ACHN (cell line): ENCODE results near the gene PIK3C3.
"Not testable (repeated sequence)": the region's sequence is repeated elsewhere in the genome, so short reads cannot be mapped to it uniquely, and the experiment has no call there.

Source experiments
- DNase-seq: peaks from one replicate; pipeline ENCODE4 v3.0.0-alpha.2; 2015
- in situ Hi-C: cut with HindIII; loops from 2 replicates; pipeline ENCODE4 v1.10.0; 2017; ENCODE audit warnings: low sequenced_read_pairs, low pct_ligation_motif_present, low pct_unique_long_range_greater_than_20kb

The PIK3C3 gene

DNA sequence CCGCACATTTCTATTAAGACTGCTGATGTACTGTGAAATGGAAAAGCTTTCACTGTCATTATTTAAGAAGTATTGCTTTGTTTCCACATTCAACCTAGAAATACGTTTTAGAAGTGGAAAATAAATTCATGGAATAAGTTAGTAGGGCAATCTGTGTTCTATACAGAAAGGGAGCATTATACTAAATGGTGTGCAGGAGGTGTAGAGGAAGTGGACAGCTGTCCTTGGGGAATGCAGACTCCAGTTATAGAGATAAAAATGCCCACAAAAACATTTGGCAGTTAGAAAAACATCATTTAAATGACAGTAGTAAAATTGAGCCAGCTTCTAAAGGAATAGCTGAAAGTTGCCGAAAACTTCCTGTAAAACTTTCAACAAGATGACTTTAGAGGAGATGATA, 46.8 kb downstream of the PIK3C3 start:
- no peak for DNase-seq
- in situ Hi-C loops: no loop called here

DNA sequence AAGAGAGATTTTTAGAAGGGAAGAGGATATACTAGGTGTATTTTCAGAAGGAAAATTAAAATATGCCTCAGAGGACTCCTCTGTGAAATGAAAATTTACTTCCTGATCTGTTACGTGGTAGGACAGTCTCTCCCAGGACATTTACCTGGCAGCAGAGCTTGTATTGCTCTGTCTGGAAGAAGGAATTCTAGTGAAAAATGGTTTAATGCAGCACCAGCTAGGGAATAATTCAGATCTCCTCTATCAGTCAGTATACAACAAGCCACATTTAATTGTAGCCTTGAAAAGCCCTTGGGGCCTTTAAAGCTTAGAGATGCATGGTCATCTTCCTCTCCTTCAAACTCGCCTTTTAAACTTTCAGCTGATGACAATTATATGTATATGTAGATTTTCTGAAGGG, 49.6 kb downstream of the PIK3C3 start:
- in situ Hi-C loops: no loop called here
- no peak for DNase-seq

DNA sequence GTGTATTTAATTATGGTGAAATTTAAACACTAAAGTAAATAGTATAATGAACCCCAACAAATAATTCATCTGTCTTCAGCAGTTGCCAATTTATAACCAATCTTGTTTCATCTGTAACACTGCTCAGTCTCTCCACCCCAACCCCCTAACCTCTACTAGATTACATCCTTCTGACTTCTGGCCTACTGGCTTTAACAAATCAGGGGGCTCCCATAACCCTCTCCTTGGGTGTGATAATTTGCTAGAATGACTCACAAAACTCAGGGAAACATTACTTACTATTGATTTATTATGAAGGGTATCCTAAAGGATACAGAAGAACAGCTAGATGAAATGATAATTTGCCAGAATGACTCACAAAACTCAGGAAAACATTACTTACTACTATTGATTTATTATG, 50.7 kb downstream of the PIK3C3 start:
- DNase-seq: no peak
- in situ Hi-C loops: no loop called here

DNA sequence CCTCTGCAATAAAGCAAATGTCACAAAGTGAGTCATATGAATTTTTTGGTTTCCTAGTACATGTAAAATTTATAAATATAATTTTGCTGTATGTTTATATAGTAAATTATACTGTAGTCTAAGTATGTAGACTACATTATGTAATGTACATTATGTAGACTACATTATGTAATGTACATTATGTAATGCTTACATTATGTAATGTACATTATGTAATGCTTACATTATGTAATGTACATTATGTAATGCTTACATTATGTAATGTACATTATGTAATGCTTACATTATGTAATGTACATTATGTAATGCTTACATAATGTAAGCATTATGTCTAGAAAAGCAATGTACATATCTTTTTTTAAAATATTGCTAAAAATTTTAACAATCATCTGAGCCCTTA, 54.4 kb downstream of the PIK3C3 start:
- DNase-seq, in situ Hi-C loops: not testable (repeated sequence)

DNA sequence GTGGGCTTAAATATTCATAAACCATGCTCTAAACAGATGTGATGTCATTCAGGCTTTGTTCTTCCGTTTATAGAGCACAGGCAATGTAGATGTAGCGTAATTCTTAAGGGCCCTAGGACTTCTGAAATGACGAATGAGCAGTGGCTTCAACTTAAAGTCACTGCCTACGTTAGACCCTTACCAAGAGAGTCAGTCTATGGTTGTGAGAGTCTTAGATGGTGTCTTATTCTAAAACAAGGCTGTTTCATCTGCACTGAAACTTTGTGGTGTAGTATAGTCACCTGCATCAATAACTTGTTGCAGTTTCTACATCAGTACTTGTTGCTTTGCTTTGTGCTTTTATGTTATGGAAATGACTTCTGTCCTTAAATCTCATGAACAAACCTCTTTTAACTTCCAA, 56.0 kb downstream of the PIK3C3 start:
- DNase-seq: no peak
- in situ Hi-C loops: no loop called here

DNA sequence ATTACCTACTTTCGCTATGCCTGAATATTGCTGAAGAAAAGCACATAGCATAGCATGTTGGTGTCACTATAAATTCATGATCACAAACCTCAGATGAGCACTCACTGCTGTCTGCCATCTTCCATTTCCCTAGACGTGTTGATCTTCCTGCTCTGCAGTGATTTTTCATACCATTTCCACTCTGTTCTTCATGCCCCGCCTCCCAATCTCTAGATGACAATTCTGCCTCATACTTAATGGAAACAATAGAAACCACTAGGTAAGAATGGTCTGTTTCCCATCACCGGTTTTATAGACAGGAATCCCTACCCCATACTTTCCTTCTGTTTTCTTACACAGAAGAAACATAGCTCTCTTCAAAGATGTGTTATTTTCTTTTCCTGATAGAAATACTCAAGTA, 63.8 kb downstream of the PIK3C3 start:
- DNase-seq: no peak
- in situ Hi-C loops: no loop called here

DNA sequence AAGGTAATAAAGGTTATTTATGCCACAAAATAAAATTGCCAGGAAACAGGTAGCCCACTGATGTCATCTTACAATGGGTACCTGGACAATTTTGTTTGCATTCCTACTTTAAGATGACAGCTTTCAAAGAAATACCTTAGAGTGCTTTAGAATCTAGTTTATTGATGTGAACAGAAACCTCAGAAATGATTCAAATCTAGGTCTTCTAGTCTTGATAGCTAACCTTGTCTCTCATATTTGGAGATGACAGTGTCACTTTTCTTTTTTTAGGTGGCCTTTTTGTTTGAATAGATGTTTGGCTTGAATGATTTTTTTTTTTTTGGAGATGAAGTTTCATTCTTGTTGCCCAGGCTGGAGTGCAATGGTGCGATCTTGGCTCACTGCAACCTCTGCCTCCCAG, 69.1 kb downstream of the PIK3C3 start:
- in situ Hi-C loops: no loop called here
- DNase-seq: no peak

DNA sequence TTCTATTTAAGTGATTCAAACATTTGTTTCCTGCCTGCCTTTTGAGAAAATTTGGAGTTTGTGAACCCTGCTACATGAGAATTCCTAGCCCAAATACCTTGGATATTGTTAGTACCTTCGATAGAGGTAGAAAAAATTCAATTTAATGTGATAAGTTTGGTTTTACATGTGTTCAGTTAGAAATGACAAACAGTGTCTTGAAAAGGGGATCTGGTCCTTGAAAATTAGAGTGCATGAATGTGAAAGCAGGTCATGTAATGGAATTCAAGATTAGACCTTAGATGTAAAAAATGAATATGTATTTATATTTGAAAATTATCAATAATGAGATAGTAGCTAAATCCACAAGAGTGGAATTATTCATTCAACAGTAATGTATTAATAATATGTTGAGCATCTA, 70.5 kb downstream of the PIK3C3 start:
- in situ Hi-C loops: no loop called here

DNA sequence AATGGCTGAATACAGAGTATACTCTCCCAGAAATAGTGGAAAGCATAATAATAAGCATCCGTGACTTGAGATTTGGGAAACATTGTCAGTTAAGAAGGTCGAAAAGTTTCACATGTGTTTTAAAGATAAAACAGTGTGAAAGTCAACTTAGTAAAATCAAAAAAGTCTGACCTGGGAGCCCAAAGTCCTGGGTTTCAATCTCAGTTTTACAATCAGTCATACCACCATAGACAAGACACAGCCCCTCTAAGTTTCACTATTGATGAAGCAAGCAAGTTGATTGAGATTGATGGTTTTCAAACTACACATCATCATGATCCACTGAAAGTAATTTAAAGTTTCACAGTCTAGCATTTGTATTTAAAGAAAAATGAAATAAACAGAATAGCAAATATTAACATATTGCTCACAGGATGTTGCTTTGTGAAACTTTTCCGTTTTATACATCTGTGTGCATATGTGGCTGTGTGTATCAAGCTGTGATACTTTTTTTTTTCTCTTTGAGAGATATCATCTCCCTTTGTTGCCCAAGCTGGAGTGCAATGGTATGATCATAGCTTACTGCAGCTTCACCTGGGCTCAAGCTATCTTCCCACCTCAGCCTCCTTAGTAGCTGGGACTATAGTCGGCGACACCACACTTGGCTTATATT, 71.1 kb downstream of the PIK3C3 start:
- in situ Hi-C loops: no loop called here

More for the DNA sequence above, 70.5 kb downstream of the PIK3C3 start:
- DNase-seq: no peak

DNA sequence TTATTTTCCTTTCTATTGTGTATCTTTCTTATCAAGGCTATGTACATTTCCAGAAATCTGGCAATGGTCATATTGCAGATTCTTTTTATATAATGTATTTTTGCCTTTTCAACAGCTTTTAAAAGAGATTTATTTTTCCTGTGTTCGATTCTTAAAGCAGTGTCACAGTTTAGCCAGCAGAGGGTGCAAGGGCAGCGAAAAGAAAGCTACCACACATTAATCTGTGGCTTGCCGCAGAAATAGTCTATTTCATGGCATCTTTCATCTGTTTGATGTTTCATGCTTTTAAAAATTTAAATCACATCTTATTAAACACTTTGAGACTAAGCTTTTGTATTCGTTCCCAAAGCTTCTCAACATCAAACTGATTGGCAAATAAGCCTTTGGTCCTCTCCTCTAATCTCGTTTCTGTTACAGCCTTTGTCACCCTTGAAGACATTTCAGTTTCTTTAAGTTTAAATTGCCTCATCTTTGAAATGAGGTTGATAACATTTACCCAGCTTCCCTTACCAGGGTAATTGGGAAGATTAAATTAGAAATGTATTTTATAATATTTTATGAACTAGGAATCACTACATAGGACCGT, 73.3 kb downstream of the PIK3C3 start:
- DNase-seq: peak; percentile 41

More for the DNA sequence above, 71.1 kb downstream of the PIK3C3 start:
- no peak for DNase-seq

DNA sequence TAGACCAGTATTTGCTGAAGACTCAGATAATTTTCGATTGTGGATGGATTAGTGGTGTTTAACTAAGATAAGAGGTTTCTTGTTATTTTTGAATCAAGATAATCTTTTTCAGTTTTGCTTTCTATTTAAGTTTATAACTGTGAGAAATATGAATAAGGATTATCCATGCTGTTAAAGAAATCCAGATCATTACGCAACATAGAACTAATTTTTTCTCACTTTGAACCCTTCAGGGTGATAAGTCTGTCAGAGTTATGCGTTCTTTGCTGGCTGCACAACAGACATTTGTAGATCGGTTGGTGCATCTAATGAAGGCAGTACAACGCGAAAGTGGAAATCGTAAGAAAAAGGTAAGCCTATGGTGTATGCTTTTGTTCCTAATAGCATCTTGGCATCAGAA, 74.1 kb downstream of the PIK3C3 start:
- no peak for DNase-seq
- in situ Hi-C loops: no loop called here

More for the DNA sequence above, 73.3 kb downstream of the PIK3C3 start:
- in situ Hi-C loops: no loop called here

DNA sequence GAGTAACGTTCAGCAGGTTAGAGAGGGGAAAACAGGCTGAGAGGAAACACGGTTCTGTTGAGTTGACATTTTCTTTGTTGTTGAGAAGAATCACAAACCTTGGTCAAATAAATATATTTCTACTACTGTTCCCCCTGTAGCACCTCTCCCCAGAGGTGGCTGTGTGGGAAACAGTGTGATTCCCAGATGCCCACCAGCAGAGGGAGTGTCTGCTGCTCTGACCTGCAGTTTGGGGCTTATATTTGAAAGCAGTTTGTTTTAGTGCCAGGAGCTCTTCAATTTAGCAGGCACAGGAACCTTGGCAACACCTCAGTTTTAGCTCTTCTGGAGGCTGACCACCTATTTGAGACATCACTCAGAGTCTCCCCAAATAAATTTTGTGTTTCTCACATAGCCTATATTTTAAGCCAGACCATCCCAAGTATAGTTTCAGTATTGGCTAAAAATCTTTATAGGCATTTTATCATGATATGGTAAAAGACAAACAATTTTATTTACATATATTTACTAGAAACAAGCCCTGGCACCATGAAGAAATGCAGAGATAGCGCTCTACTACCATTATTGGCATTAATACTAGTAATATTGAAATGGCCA, 75.7 kb downstream of the PIK3C3 start:
- in situ Hi-C loops: no loop called here
- DNase-seq: peak; percentile 47

DNA sequence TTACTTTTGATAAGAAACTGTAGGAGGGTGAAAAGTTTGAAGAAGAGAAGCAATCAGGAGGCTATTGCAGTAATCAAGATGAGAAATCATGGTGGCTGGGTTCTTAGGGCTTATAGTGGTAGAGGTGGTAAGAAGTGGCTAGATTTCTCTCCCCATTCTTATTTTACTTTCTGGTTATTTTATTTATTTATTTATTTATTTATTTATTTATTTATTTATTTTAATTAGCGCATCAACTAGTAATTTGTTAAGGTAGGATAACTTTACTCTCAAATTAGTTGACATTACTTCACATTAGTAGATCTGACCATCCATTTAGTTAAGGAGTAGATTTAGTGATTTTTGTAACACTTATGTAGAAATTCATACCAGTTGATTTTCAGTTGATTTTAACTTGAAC, 77.4 kb downstream of the PIK3C3 start:
- in situ Hi-C loops: no loop called here
- DNase-seq: no peak

DNA sequence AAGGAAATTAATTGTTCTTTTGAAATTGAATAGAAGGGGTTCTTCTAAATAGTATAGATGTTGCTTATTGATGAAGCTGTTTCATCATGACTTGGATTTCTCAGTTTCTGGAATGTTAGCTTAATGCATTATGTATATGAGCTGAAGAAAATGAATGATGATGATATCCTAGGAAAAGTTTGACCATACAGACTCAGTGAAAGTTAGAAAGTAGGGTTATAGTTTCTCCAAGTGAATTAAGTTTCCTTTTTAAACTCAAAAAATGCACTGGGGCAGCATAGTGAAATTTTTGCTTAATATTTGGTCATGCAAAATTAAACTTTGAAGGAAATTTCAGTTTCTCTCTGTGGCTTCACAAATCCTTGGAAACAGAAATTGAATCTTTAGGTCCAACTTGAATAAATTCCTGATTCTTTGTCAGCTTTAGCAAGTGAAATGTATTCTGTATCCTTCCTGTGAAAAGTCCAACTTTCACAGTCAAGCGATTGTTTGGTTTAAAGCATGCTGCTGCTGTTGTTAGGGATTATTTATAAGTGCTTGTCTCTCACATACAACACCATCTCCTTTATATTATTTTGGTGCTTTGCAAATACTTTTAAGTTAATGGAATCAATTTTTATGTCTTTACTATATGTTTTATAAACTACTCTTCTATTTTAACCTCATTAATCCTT, 78.2 kb downstream of the PIK3C3 start:
- DNase-seq: no peak
- in situ Hi-C loops: no loop called here

DNA sequence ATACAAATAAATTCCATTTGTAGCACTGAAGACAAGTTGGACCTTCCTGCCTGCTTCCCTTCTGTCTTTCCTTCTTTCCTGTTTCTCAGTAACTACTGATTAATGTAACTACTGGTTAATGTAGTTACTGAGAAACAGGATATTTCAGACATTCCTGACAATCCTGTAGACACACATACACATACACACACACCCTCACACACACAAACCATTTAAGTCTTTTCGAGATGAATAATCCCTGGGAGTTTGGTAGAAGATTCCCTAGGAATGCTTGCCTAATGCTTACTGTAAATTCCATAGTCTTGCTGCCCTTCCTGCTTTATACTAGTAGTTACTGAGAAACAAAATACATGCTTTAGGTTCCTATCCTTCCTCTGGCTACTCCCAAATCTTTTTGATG, 83.9 kb downstream of the PIK3C3 start:
- peak; percentile 93 for DNase-seq
- in situ Hi-C loops: no loop called here

DNA sequence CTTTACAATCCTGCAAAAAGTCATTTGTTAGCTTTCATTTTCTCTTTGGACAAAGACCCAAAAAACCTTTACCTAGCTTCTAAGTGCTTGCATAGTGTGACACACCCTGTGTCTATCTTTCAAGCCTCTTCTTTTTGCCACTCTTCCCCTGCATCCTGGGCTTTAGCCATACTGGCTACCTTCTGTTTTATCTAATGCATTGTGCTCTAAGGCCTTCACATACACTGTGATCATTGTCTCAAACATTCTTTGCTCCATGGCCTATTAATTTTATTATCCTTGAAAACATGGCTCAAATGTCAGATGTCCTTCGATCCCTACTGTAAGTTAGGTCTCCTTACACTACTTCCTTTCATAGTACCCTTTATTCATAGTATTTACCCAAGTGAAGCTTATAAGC, 84.4 kb downstream of the PIK3C3 start:
- DNase-seq: no peak
- in situ Hi-C loops: no loop called here

DNA sequence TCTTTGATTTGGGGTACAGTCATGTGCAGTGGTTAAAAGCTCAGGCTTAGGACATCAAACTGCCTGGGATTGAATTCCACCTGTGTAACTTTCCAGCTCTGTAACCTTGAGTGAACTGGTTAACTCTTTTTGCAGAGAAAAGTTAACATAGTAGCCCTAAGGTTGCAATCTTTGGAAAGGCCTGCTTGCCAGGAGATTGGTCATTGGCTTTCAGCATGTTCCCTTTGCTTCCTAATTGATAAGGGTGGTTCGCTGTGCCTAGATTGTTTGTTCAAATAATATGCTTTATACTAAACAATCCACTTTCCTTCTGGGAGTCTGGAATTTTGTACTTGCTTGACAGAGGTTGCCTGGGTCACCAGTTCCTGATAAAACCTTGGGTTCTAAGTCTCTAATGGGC, 86.8 kb downstream of the PIK3C3 start:
- no peak for DNase-seq
- in situ Hi-C loops: no loop called here

DNA sequence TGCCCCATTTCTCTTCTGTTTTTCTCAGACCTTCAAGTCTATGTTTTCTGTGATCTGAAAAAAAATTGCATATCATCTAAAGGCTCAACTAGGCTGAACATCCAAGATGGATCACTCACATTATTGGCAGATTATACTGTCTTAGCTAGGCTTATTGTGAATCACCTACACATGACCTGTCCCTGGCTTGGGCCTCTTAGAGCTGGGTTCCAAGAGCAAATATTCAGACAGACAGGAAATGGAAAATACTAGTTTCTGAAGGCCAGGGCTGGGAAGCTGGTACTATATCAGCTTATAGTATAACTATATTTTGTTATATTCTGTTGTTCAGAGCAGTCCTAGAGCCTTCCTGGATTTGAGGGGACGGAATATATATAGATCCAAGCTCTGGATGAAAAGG, 90.3 kb downstream of the PIK3C3 start:
- in situ Hi-C loops: no loop called here
- DNase-seq: no peak

DNA sequence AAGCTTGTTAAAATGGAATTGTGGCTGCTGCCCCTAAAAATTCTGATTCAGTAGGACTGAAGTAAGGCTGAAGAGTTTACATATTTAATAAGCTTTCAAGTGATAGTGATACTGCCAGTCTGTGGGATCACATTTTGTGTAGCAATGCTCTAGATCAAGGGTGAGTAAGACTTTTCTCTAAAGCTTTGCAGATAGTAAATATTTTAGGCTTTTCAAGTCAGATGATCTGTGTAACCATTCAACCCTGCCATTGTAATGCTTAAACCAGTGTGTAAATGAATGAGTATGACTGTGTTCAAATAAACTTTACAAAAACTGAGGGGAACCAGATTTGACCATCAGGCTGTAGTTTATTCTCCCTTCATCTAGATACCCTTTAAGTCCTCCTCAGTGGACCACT, 92.7 kb downstream of the PIK3C3 start:
- peak; percentile 24 for DNase-seq
- in situ Hi-C loops: no loop called here

DNA sequence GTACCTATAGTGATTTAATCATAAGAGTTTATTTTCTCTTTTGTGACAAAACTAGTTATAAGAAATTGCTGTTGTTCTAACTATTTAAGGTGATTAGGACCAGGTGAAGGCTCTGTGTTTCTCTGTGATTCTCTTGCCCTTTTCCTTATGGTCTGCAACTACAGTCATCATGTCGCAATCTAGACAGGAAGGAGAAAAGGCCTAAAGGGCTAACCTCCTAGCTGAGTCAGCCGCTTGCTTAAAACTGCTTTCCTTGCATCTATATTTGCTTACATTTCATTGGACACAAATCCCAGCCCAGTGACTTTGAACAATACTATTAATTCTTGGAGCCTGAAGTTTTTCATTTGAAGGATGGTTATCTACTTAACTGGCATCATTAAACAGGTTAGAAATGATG, 93.1 kb downstream of the PIK3C3 start:
- DNase-seq: peak; percentile 68
- in situ Hi-C loops: no loop called here
